ENCODE results near the gene ITPR2.
"Not testable (repeated sequence)": the region's sequence is repeated elsewhere in the genome, so short reads cannot be mapped to it uniquely, and the experiment has no call there.

ITPR2 gene

DNA sequence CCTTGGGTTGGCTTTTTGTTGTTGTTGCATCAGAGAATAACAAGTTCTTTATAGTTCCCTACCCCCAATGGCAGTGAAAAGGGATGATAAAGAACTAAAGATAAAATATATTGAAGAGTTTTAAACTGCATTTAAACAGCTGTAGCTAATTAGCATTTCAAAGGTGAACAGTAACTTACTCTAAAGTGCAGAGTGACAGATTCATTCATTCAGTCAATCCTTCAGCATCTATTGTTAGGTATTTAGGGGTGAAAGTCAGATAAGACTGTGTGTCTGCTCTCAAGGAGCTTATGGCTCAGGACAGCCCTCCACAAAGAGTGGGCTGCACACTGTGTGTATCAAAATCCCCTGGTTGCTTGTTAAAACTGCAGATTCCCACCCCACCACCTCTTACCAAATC is 491.5 kb downstream of the ITPR2 start:
- DNase-seq (ENCODE audit: low read depth in 2 of 2), result no peak

- DNase-seq (ENCODE audit: low read depth in 2 of 2), result no peak
Measured at GRCh38 chr12:26340649-26341048, 492.3 kb downstream of the ITPR2 start.

DNA sequence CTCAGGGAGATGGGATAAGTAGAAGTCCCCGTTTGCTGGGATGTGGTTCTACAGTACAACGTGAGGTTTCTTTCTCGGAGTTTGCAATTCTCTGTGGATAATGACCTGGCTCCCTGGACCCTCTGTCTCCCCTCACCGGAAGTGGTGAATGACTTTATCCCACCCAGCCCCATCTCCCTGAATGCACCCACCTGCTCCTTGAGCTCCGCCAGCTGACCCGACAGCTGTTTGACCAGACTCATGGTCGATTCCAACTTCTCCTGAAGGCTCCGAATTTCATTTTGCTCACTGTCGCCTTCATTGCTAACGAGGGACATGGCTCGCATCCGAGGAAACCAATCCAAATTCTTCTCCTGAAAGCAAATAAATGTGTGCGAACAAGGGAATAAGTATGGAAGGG is 493.0 kb downstream of the ITPR2 start:
- no peak for DNase-seq (ENCODE audit: low read depth in 2 of 2)

DNA sequence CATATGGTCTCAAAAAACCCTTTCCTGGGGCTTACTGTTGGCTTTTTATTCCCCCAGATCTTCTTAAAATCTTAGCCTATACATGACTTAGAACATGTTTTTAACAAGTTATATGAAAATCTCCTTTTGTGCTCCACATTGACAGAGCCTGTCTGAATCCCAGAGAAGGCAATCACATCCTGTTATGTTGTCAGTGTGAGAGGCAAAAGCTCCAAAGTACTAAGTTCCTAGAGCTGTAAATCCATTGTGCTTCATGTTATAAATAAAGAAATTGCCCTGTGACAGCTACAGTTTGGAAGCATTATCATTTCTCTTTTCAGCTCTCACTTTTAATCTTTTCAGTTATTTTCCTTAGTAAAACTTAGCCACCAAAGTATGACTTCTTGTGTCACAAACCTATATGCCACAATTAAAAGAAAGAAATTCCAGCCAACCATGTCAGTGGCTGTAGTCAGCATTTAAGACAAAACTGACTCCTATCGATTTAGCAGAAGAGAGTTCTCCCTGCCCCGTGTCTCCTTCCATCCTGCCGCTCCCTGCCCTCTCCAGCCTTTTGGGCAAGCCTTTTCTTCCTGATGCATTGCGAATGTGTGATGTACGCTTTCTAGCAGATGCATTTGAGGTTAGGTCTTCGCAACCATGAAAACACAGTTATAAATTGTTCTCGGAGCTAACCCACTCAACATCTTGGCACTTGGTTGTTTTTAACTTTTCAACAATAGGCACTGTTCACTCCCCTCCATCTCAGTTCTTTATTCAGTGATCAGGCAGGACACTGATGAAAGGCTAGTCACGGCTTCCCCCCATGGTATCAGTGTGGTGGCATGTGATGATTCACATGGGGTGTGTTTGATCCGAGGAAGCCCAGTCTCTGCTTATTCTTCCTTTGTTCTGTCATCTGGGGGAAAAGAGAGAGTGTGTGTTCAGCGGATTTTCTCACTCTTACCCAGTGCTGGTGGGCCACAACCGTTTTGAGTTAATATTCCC is 494.1 kb downstream of the ITPR2 start:
- no peak for DNase-seq (ENCODE audit: low read depth in 2 of 2)

GRCh38 chr12:26335651-26336050 is 497.3 kb downstream of the ITPR2 start:
- DNase-seq (ENCODE audit: low read depth in 2 of 2), result no peak

GRCh38 chr12:26334621-26335124 is 498.3 kb downstream of the ITPR2 start:
- DNase-seq (ENCODE audit: low read depth in 2 of 2), result no peak

DNA sequence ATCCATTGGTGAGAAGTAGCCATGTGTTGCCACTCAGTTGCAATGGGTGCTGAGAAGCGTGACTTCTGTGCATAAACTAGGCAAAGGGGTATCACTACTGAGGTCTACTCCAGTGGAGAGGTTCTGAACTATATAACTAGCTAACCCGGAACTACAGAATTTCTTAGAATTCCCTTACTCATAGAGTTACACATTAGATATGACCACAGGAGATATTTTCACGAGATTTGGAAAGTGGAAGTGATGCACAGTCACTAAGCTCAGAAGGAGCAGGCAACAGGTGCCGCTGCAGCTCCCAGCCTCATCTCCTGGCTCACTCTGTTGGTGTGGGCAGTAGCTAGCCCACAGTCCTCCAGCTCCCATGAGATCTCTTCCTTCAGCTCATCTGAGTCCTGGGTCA is 501.0 kb downstream of the ITPR2 start:
- no peak for DNase-seq (ENCODE audit: low read depth in 2 of 2)

DNA sequence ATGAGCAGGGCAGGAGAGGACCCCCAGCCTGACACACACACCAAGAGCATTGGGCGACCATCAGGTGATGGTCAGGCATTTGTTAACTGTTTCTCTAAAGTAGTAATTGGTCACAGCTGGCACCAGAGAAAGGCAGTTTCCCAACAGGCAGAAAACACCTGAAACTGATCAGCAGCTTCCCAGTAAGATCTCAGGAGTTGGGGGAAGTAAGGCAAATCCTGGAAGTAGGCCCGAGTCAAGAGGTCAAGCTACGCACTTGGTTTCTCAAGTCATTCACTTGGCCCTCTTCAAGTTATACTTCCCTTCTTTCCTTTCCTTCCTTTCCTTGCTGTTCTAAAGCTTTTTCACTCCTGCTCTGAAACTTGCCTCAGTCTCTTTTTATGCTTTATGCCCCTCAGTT is 501.9 kb downstream of the ITPR2 start:
- no peak for DNase-seq (ENCODE audit: low read depth in 2 of 2)

GRCh38 chr12:26327975-26328644 is 504.9 kb downstream of the ITPR2 start:
- DNase-seq (ENCODE audit: low read depth in 2 of 2), result no peak

- no peak for DNase-seq (ENCODE audit: low read depth in 2 of 2)
Measured at GRCh38 chr12:26323673-26324072, 509.3 kb downstream of the ITPR2 start.

- no peak for DNase-seq (ENCODE audit: low read depth in 2 of 2)
Measured at GRCh38 chr12:26319511-26319910, 513.5 kb downstream of the ITPR2 start.

GRCh38 chr12:26318661-26319068 is 514.3 kb downstream of the ITPR2 start:
- no peak for DNase-seq (ENCODE audit: low read depth in 2 of 2)

GRCh38 chr12:26317942-26318575 is 514.9 kb downstream of the ITPR2 start:
- no peak for DNase-seq (ENCODE audit: low read depth in 2 of 2)

- DNase-seq (ENCODE audit: low read depth in 2 of 2), result not testable (repeated sequence)
Measured at GRCh38 chr12:26314103-26314502, 518.9 kb downstream of the ITPR2 start.

DNA sequence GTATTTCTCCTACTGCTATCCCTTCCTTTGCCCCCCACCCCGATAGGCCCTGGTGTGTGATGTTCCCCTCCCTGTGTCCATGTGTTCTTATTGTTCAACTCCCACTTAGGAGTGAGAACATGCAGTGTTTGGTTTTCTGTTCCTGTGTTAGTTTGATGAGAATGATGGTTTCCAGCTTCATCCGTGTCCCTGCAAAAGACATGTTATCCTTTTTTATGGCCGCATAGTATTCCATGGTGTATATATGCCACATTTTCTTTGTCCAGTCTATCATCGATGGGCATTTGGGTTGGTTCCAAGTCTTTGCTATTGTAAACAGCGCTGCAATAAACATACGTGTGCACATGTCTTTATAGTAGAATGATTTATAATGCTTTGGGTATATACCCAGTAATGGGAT is 522.5 kb downstream of the ITPR2 start:
- DNase-seq (ENCODE audit: low read depth in 2 of 2), result not testable (repeated sequence)

GRCh38 chr12:26309634-26310033 is 523.4 kb downstream of the ITPR2 start:
- no peak for DNase-seq (ENCODE audit: low read depth in 2 of 2)

DNA sequence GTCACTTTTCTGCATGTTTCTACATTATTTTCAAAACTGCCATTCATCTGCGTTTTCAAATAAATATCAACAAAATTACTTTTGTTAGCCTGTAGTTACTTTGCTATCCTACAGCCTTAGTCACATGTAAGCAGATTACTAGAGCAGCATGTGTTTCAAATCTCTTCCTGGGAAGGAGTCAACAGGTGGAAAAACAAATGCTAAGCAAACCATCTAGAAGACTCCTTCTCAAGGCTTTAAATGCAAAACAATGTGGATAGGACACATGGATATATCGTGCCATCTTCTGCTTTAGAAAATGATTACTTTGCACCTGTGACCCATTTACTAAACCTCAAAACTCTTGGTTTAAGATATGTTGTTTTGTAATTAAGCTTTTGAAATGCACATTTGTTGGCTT is 528.7 kb downstream of the ITPR2 start:
- no peak for DNase-seq (ENCODE audit: low read depth in 2 of 2)

DNA sequence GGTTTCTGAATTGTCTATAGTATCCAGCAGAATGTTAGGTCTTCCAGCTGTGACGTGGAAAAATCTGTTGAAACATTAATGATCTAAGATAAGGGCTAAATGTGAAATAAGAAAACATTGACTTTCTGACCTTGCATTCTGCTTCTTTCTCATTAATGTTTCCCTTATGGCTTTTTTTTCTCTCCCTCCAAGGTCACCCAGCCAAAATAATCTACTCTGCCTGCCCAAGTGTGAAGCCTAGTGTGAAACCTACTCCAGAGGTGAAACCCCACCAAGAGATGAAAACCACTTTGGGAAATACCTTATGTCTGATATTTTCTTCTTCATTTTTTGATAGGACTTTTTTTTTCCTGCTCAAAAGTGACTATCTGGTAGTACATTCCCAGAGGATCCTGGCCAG is 529.6 kb downstream of the ITPR2 start:
- no peak for DNase-seq (ENCODE audit: low read depth in 2 of 2)

DNA sequence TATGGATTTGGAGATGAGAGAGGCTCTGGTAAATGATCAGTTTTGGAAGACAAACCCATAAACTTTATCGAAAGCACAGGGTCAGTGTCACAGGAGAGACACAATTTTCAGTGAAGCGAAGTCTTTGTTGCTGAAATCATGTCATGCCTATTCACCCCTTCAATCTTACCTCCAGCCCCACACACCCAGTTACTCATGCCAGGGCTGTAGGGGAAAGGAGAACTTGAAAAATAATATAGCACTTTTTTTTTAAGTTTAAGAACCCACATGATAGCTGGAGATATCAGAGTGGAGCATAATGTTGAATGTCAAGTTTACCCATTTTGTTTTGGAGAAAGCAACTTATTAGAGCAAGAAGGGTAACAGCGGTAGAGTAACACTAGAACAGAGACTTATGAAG is 530.2 kb downstream of the ITPR2 start:
- no peak for DNase-seq (ENCODE audit: low read depth in 2 of 2)

DNA sequence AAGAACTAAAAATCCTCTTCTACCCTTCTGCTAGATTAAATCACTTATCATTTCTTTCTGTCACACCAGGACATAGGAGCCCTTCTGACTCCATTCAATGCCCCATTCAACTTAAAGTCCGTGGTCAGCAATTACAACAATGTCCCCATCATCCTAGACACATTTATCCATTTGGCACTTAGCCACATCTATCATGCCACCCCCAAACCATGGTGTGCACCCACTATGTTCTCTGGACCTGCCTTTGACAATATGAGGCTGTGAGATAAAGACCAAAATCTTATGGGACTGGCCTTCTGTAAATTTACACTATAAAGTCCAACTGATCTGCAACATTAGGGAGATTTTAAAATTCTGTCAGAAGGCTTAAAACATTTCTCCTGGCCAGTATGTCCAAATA is 533.2 kb downstream of the ITPR2 start:
- no peak for DNase-seq (ENCODE audit: low read depth in 2 of 2)

DNA sequence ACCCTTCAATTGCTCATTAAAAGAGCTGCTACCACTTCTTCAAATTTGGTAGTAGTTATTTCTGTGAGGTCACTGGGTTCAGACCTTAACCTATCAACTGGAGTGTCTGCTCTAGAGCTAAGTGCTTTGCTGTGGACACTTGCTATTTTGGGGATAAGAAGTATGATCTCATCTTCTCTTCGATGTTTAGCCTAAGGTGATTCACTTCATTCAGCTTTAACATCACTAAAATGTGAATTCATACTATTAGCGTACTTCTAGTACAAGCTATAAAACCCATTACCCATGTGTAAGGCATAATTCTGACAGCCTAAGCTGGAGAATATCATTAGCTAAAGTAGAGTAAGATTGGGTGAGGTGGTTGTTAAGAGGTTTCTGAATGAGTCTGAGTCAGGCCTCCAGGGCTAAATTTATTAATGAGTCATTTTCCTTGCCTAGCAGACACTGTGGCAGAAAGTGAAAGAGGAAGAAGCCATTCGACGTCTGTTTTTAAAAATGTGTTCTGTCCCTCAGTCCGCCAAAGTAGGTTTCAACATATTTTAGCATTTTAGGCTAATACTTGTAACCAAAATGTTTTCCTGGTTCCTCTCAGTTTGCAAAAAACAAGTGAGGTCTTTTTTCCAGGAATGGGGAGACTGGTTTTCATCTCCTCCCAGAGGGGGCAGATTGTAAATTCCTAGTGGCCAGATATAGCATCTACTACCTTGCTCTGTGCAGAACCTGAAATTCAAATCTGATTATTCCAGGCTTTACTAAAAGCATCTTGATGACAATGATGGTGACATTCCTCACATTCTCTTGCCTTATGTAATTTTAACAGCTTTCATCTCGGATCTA is 534.0 kb downstream of the ITPR2 start:
- no peak for DNase-seq (ENCODE audit: low read depth in 2 of 2)
